GM23338 (cell line): ENCODE results near the gene ARHGDIA. TPM values are rescaled to one million over a fixed set of nuclear protein-coding genes. Genes with fewer than 3 reads are reported as not detected.

Experiments used
- ATAC-seq: fragments of 200-7000 bp; cut with Tn5 transposase; 3 replicates; pipeline ENCODE4 v1.9.1; 2020
- DNase-seq: peaks from one replicate; pipeline ENCODE4 v3.0.0-alpha.2; 2015; ENCODE audit warnings: low spot score
- H2AFZ ChIP-seq: fragments of 200-600 bp; sonication (generic); 2 replicates; pipeline ENCODE4 v1.8.0; 2016; ENCODE audit warnings: antibody characterized with exemption, mild to moderate bottlenecking, moderate library complexity
- H3F3A ChIP-seq: fragments of 200-600 bp; sonication (generic); replicated peaks from 2 replicates; pipeline ENCODE4 v1.8.0; 2017; ENCODE audit warnings: antibody characterized with exemption, mixed run types, low read depth
- H3K27ac ChIP-seq: fragments of 200-600 bp; sonication (generic); 2 replicates; pipeline ENCODE4 v1.6.1; 2016; ENCODE audit warnings: low read depth
- H3K27me3 ChIP-seq: fragments of 200-600 bp; sonication (generic); 2 replicates; pipeline ENCODE4 v1.8.0; 2016; ENCODE audit warnings: mild to moderate bottlenecking, mixed run types, moderate library complexity; ENCODE audit not compliant: insufficient read depth
- H3K36me3 ChIP-seq: fragments of 200-600 bp; sonication (generic); 2 replicates; pipeline ENCODE4 v1.8.0; 2016; ENCODE audit warnings: mild to moderate bottlenecking; ENCODE audit not compliant: insufficient read depth
- H3K4me1 ChIP-seq: fragments of 200-600 bp; sonication (generic); 2 replicates; pipeline ENCODE4 v1.8.0; 2016; ENCODE audit warnings: mild to moderate bottlenecking, moderate library complexity; ENCODE audit not compliant: insufficient read depth
- H3K4me2 ChIP-seq: fragments of 200-600 bp; sonication (generic); 2 replicates; pipeline ENCODE4 v1.7.1; 2017; ENCODE audit warnings: mixed run types
- H3K4me3 ChIP-seq: fragments of 200-600 bp; sonication (generic); 2 replicates; pipeline ENCODE4 v1.6.1; 2016; ENCODE audit warnings: mixed run types
- H3K79me2 ChIP-seq: fragments of 200-600 bp; sonication (generic); replicated peaks from 2 replicates; pipeline ENCODE4 v1.8.0; 2017; ENCODE audit warnings: mild to moderate bottlenecking; ENCODE audit not compliant: insufficient read depth
- H3K9me2 ChIP-seq: fragments of 200-600 bp; sonication (generic); 2 replicates; pipeline ENCODE4 v1.8.0; 2017; ENCODE audit not compliant: insufficient read depth
- H4K20me1 ChIP-seq: fragments of 200-600 bp; sonication (generic); replicated peaks from 2 replicates; pipeline ENCODE4 v1.8.0; 2017; ENCODE audit warnings: mild to moderate bottlenecking; ENCODE audit not compliant: insufficient read depth
- H3K27ac Mint-ChIP-seq: 2 replicates; pipeline ENCODE4 v1.8.0; 2020; ENCODE audit warnings: inconsistent platforms, mild to moderate bottlenecking, moderate library complexity, mixed read lengths
- H3K27me3 Mint-ChIP-seq: 3 replicates; pipeline ENCODE4 v1.8.0; 2022; ENCODE audit warnings: low read depth, mild to moderate bottlenecking, moderate library complexity, mixed read lengths, inconsistent platforms; ENCODE audit not compliant: insufficient read depth, poor library complexity
- H3K36me3 Mint-ChIP-seq: 3 replicates; pipeline ENCODE4 v1.8.0; 2021; ENCODE audit warnings: low read depth, mild to moderate bottlenecking, inconsistent platforms, moderate library complexity, mixed read lengths
- H3K4me1 Mint-ChIP-seq: 3 replicates; pipeline ENCODE4 v1.8.0; 2020; ENCODE audit warnings: mild to moderate bottlenecking, inconsistent platforms, mixed read lengths
- H3K4me3 Mint-ChIP-seq: 3 replicates; pipeline ENCODE4 v1.8.0; 2021; ENCODE audit warnings: moderate library complexity, mild to moderate bottlenecking, inconsistent platforms, mixed read lengths
- H3K9me3 Mint-ChIP-seq: 3 replicates; pipeline ENCODE4 v1.8.0; 2020; ENCODE audit warnings: moderate library complexity, mild to moderate bottlenecking, inconsistent platforms, mixed read lengths
- CREB1 ChIP-seq: fragments of 250-450 bp; sonication (Bioruptor Pico); IDR thresholded peaks from 2 replicates; pipeline ENCODE4 v1.5.0; 2020; ENCODE audit warnings: low read depth, mild to moderate bottlenecking, moderate library complexity
- CTCF ChIP-seq, 2 experiments: fragments of 200-600 bp in 1 of 2; sonication (generic) in 1 of 2; conservative IDR thresholded peaks; 2 replicates each; pipeline versions ENCODE4 v1.5.1 to v1.6.1; 2016 to 2017; ENCODE audit warnings: antibody characterized with exemption in 2 of 2, low read depth in 2 of 2, mild to moderate bottlenecking in 2 of 2, moderate library complexity in 1 of 2
- EZH2 ChIP-seq: fragments of 200-600 bp; sonication (generic); IDR thresholded peaks from one replicate; pipeline ENCODE4 v1.8.0; 2017; ENCODE audit warnings: antibody characterized with exemption, mild to moderate bottlenecking, low read depth; ENCODE audit not compliant: unreplicated experiment
- EZH2phosphoT487 ChIP-seq: fragments of 200-600 bp; sonication (generic); IDR thresholded peaks from one replicate; pipeline ENCODE4 v1.8.1; 2018; ENCODE audit warnings: antibody characterized with exemption; ENCODE audit not compliant: unreplicated experiment
- JUNB ChIP-seq: IDR thresholded peaks from one replicate; pipeline ENCODE4 v1.6.1; 2016; ENCODE audit warnings: antibody characterized with exemption; ENCODE audit not compliant: unreplicated experiment
- NANOG ChIP-seq: IDR thresholded peaks from 2 replicates; pipeline ENCODE4 v1.6.1; 2016; ENCODE audit warnings: antibody characterized with exemption, borderline replicate concordance
- POLR2AphosphoS5 ChIP-seq: IDR thresholded peaks from 2 replicates; pipeline ENCODE4 v1.6.1; 2016; ENCODE audit warnings: antibody characterized with exemption, low read depth
- REST ChIP-seq: IDR thresholded peaks from one replicate; pipeline ENCODE4 v1.6.1; 2018; ENCODE audit warnings: antibody characterized with exemption; ENCODE audit not compliant: unreplicated experiment
- STAT1 ChIP-seq: IDR thresholded peaks from one replicate; pipeline ENCODE4 v1.6.1; 2016; ENCODE audit warnings: antibody characterized with exemption; ENCODE audit not compliant: unreplicated experiment
- ZNF114 ChIP-seq: fragments of 250-450 bp; sonication (Bioruptor Pico); IDR thresholded peaks from 2 replicates; pipeline ENCODE4 v1.5.0; 2020; ENCODE audit warnings: mild to moderate bottlenecking, moderate library complexity
- ZNF331 ChIP-seq: fragments of 250-450 bp; sonication (Bioruptor Pico); IDR thresholded peaks from 2 replicates; pipeline ENCODE4 v1.5.0; 2020; ENCODE audit warnings: low read depth, mild to moderate bottlenecking, moderate library complexity
- polyA plus RNA-seq: library from polyadenylated mRNA; unstranded; fragments of >200 nt; fragmentation: Nextera tagmentation; extraction: Ambion mirVana; gene quantifications from 2 replicates; pipeline ENCODE4 v1.2.1, GENCODE V29; 2016
- total RNA-seq: library from RNA; depleted of rRNA; stranded (reverse); fragments of >200 nt; shearing (Covaris generic); gene quantifications from 2 replicates; pipeline ENCODE4 v1.2.3, GENCODE V29; 2014
- TF ChIP-seq, protein P1 (sequence below): fragments of 250-450 bp; sonication (Bioruptor Pico); IDR thresholded peaks from 2 replicates; pipeline ENCODE4 v1.5.0; 2020; ENCODE audit warnings: mild to moderate bottlenecking, moderate library complexity
- TF ChIP-seq, protein P2 (sequence below): IDR thresholded peaks from 2 replicates; pipeline ENCODE4 v1.6.1; 2016; ENCODE audit warnings: antibody characterized with exemption

ARHGDIA gene
- total and polyA plus RNA-seq, 2 experiments from 2014 or later, result 125 to 140 TPM

DNA sequence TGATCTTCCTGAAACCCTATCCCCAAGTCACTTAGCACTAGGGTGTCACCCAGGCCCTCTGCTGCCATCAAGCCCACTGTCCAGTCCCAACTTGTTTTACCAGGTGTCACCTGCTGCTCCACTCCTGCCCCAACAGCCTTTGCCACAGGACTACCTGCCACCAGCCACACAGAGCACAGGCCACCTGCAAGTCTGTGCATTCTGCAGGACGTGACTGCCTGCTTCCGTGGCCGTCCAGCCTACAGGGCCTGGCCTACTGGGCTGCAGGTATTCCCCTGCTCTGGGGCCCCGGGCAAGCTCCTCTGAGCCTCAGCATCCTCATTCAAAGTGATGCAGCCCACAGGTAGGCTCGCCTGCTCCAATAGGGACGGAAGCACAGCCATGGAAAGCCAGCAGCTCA is 41.3 kb downstream of the ARHGDIA start:
- peaks cover 25% of the 10 kb centered on the region for H3K4me1 Mint-ChIP-seq

More for the DNA sequence above, 41.3 kb downstream of the ARHGDIA start:
- H3K36me3 Mint-ChIP-seq, result no peaks in the 10 kb centered on the region; the same call in 1 of the 3 replicates
- no peak overlapping the region for H3K27ac Mint-ChIP-seq
- Histone ChIP-seq H3K4me1 (peaks cover 11% of the 10 kb centered on the region), H3K79me2 (peaks cover 9% of the 10 kb centered on the region), H3K4me3 (no peak overlapping the region), H3K36me3 (no peaks in the 10 kb centered on the region), H3F3A (peaks cover 24% of the 10 kb centered on the region; the same call in 1 of the 2 replicates), H3K27me3 (no peaks in the 10 kb centered on the region), H3K4me2 (no peak overlapping the region), H2AFZ (no peak overlapping the region), H4K20me1 (no peaks in the 10 kb centered on the region; the same call in 1 of the 2 replicates), H3K9me2 (no peaks in the 10 kb centered on the region), H3K27ac (no peak overlapping the region)
- TF ChIP-seq JUNB, result no peak
- no peak for TF ChIP-seq EZH2
- TF ChIP-seq POLR2AphosphoS5, result no peak
- no peak for TF ChIP-seq ZNF114 (CRISPR knock-in tag)
- TF ChIP-seq REST, result no peak
- TF ChIP-seq, protein P1, sequence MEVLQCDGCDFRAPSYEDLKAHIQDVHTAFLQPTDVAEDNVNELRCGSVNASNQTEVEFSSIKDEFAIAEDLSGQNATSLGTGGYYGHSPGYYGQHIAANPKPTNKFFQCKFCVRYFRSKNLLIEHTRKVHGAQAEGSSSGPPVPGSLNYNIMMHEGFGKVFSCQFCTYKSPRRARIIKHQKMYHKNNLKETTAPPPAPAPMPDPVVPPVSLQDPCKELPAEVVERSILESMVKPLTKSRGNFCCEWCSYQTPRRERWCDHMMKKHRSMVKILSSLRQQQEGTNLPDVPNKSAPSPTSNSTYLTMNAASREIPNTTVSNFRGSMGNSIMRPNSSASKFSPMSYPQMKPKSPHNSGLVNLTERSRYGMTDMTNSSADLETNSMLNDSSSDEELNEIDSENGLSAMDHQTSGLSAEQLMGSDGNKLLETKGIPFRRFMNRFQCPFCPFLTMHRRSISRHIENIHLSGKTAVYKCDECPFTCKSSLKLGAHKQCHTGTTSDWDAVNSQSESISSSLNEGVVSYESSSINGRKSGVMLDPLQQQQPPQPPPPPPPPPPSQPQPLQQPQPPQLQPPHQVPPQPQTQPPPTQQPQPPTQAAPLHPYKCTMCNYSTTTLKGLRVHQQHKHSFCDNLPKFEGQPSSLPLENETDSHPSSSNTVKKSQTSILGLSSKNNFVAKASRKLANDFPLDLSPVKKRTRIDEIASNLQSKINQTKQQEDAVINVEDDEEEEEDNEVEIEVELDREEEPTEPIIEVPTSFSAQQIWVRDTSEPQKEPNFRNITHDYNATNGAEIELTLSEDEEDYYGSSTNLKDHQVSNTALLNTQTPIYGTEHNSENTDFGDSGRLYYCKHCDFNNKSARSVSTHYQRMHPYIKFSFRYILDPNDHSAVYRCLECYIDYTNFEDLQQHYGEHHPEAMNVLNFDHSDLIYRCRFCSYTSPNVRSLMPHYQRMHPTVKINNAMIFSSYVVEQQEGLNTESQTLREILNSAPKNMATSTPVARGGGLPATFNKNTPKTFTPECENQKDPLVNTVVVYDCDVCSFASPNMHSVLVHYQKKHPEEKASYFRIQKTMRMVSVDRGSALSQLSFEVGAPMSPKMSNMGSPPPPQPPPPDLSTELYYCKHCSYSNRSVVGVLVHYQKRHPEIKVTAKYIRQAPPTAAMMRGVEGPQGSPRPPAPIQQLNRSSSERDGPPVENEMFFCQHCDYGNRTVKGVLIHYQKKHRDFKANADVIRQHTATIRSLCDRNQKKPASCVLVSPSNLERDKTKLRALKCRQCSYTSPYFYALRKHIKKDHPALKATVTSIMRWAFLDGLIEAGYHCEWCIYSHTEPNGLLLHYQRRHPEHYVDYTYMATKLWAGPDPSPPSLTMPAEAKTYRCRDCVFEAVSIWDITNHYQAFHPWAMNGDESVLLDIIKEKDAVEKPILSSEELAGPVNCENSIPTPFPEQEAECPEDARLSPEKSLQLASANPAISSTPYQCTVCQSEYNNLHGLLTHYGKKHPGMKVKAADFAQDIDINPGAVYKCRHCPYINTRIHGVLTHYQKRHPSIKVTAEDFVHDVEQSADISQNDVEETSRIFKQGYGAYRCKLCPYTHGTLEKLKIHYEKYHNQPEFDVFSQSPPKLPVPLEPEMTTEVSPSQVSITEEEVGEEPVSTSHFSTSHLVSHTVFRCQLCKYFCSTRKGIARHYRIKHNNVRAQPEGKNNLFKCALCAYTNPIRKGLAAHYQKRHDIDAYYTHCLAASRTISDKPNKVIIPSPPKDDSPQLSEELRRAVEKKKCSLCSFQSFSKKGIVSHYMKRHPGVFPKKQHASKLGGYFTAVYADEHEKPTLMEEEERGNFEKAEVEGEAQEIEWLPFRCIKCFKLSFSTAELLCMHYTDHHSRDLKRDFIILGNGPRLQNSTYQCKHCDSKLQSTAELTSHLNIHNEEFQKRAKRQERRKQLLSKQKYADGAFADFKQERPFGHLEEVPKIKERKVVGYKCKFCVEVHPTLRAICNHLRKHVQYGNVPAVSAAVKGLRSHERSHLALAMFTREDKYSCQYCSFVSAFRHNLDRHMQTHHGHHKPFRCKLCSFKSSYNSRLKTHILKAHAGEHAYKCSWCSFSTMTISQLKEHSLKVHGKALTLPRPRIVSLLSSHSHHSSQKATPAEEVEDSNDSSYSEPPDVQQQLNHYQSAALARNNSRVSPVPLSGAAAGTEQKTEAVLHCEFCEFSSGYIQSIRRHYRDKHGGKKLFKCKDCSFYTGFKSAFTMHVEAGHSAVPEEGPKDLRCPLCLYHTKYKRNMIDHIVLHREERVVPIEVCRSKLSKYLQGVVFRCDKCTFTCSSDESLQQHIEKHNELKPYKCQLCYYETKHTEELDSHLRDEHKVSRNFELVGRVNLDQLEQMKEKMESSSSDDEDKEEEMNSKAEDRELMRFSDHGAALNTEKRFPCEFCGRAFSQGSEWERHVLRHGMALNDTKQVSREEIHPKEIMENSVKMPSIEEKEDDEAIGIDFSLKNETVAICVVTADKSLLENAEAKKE (CRISPR knock-in tag), result no peak
- TF ChIP-seq, protein P2, sequence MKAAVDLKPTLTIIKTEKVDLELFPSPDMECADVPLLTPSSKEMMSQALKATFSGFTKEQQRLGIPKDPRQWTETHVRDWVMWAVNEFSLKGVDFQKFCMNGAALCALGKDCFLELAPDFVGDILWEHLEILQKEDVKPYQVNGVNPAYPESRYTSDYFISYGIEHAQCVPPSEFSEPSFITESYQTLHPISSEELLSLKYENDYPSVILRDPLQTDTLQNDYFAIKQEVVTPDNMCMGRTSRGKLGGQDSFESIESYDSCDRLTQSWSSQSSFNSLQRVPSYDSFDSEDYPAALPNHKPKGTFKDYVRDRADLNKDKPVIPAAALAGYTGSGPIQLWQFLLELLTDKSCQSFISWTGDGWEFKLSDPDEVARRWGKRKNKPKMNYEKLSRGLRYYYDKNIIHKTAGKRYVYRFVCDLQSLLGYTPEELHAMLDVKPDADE, result no peak
- TF ChIP-seq ZNF331 (CRISPR knock-in tag), result no peak
- no peak for TF ChIP-seq CTCF (conservative IDR thresholded peaks at IDR 0.05; ENCODE audit: low read depth in 2 of 2)
- TF ChIP-seq CREB1 (CRISPR knock-in tag), result no peak
- no peak for TF ChIP-seq STAT1
- TF ChIP-seq NANOG, result no peak
- TF ChIP-seq EZH2phosphoT487, result no peak
- no peak overlapping the region; the same call in 2 of the 3 replicates for H3K4me3 Mint-ChIP-seq
- no peak for DNase-seq
- ATAC-seq, result no peak
- H3K27me3 Mint-ChIP-seq, result peaks cover 9% of the 10 kb centered on the region
- no peaks in the 10 kb centered on the region for H3K9me3 Mint-ChIP-seq
